Mucosa of descending colon (tissue), 3 donors: ENCODE data around the gene ANGEL2. TPM values are rescaled to one million over a fixed set of nuclear protein-coding genes. Genes with fewer than 3 reads are reported as not detected.
"Not testable (repeated sequence)": the region's sequence is repeated elsewhere in the genome, so short reads cannot be mapped to it uniquely, and the experiment has no call there.

Experiments
- ATAC-seq: fragments of 200-7000 bp; cut with Tn5 transposase; one replicate; pipeline ENCODE4 v1.9.1; 2020; ENCODE audit warnings: mild to moderate bottlenecking, moderate library complexity
- DNase-seq, 3 donors: peaks; one replicate each; pipeline ENCODE4 v3.0.0-alpha.2; 2020
- H3K36me3 ChIP-seq: fragments of 200-600 bp; one replicate; pipeline ENCODE4 v1.8.0; 2021; ENCODE audit warnings: low read depth, mild to moderate bottlenecking
- H3K4me1 ChIP-seq: fragments of 200-600 bp; one replicate; pipeline ENCODE4 v1.8.0; 2021; ENCODE audit warnings: low read depth, mild to moderate bottlenecking
- H3K4me3 ChIP-seq: fragments of 200-600 bp; one replicate; pipeline ENCODE4 v1.8.0; 2021; ENCODE audit warnings: mild to moderate bottlenecking
- H3K9me3 ChIP-seq: fragments of 200-600 bp; one replicate; pipeline ENCODE4 v1.8.0; 2021; ENCODE audit warnings: mild to moderate bottlenecking
- CTCF ChIP-seq: fragments of 200-600 bp; IDR thresholded peaks from one replicate; pipeline ENCODE4 v1.8.0; 2022; ENCODE audit warnings: antibody characterized with exemption, mild to moderate bottlenecking
- intact Hi-C, 2 donors: fragments of 100-400 bp; cut with DNase I in 1 of 2; cut with micrococcal nuclease in 1 of 2; formaldehyde crosslinking; loops; one replicate each; pipeline versions ENCODE4 v1.11.0 to v1.11.1; 2022; cut with DNase I, micrococcal nuclease
- total RNA-seq, 3 donors: library from RNA; stranded (reverse); fragmentation: NEBNext Ultra II Directional in 2 of 3; extraction: Animal tissue kit (Norgen Biotek cat#: 25700) in 2 of 3; gene quantifications; one replicate each; pipeline versions ENCODE4 v1.2.1 to v1.2.4, GENCODE V29; 2021 to 2023
- donor health status: DM: no; HTN: no; CAD: no; lungs with moderate emphysema.
- donor health status: DM: no; HTN: no; CAD: no.
- donor health status: DM: no; HTN: yes; CAD: no.

Gene ANGEL2
- total RNA-seq, 3 donors from 2014 or later: 24.7 to 35.1 (median 33.3) TPM

- Histone ChIP-seq H3K4me3 (peak within 1 kb of the TSS; percentile 87), H3K4me1 (peaks cover 12% of the 10 kb centered on the region), H3K36me3 (no peaks in the 10 kb centered on the region), H3K9me3 (no peaks in the 10 kb centered on the region)
- DNase-seq: peak; percentile 88 to 91 (median 89)
- ATAC-seq: peak; percentile 100
- intact Hi-C loops: no loop called here
- no peak for TF ChIP-seq CTCF
Measured at GRCh38 chr1:213051127-213051880, 35.6 kb upstream of the ANGEL2 start, which contains the start of gene RPS6KC1. Gene RPS6KC1 (plus strand): TSS chr1:213051241. CDS start chr1:213051405, 164 bp downstream.

- peak; percentile 60 for ATAC-seq
- H3K36me3 ChIP-seq: no peaks in the 10 kb centered on the region
- H3K4me3 ChIP-seq: peak overlapping the region; percentile 87
- H3K4me1 ChIP-seq: peaks cover 12% of the 10 kb centered on the region
- intact Hi-C loops: no loop called here
- no peaks in the 10 kb centered on the region for H3K9me3 ChIP-seq
- DNase-seq: no peak
- no peak for TF ChIP-seq CTCF
Measured at GRCh38 chr1:213050745-213051126, 35.1 kb upstream of the ANGEL2 start.

- intact Hi-C loops: no loop called here
- Histone ChIP-seq H3K4me3 (no peak overlapping the region), H3K4me1 (peaks cover 12% of the 10 kb centered on the region), H3K36me3 (no peaks in the 10 kb centered on the region), H3K9me3 (no peaks in the 10 kb centered on the region)
- no peak for TF ChIP-seq CTCF
- no peak for DNase-seq
- ATAC-seq: no peak
Measured at GRCh38 chr1:213049232-213049631, 33.6 kb upstream of the ANGEL2 start.

GRCh38 chr1:213045321-213046226, 29.9 kb upstream of the ANGEL2 start:
- H3K4me1 ChIP-seq, H3K36me3 ChIP-seq, ATAC-seq, H3K9me3 ChIP-seq, H3K4me3 ChIP-seq, DNase-seq, intact Hi-C loops: not testable (repeated sequence)

- H3K36me3 ChIP-seq: no peaks in the 10 kb centered on the region
- no peak overlapping the region for H3K4me3 ChIP-seq
- no peaks in the 10 kb centered on the region for H3K9me3 ChIP-seq
- DNase-seq (no peak), ATAC-seq (no peak)
- no peak for TF ChIP-seq CTCF
- intact Hi-C loops: no loop called here
- H3K4me1 ChIP-seq: no peaks in the 10 kb centered on the region
Measured at GRCh38 chr1:213041443-213041842, 25.8 kb upstream of the ANGEL2 start.

- no peak overlapping the region for H3K4me3 ChIP-seq
- no peaks in the 10 kb centered on the region for H3K36me3 ChIP-seq
- TF ChIP-seq CTCF: no peak
- H3K4me1 ChIP-seq: no peaks in the 10 kb centered on the region
- DNase-seq (no peak), ATAC-seq (no peak)
- H3K9me3 ChIP-seq: no peaks in the 10 kb centered on the region
- intact Hi-C loops: no loop called here
Measured at GRCh38 chr1:213035573-213035972, 19.9 kb upstream of the ANGEL2 start.
